HG02870 (cell line): ENCODE data around the gene NECTIN1.

Experiments used
- ATAC-seq: cut with Tn5 transposase; IDR thresholded peaks from one replicate; pipeline ENCODE4 v1.9.1; 2021; ENCODE audit warnings: mild to moderate bottlenecking, moderate library complexity; ENCODE audit not compliant: unreplicated experiment

The NECTIN1 gene

GRCh38 chr11:119696378-119697222 lies 32.4 kb downstream of the NECTIN1 start:
- ATAC-seq: no peak

DNA sequence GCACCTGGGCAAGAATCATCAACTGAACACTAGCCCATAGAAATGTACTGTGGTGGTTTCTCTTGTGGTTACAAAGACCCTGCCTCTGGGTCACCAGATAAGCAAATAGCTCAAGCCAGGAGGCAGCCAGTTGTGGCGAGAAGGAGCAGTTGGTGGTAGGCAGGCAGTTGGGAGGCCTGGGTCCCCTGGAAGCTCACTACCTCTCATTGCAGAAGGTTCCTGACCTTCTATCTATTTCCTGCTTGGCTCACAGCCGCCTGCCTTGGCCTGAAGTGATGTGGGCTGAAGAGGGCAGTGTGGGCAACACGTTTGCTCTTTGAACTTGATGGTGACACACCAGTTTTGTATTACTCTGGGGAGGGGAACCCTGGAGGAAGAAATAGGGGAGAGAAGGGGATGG lies 34.7 kb downstream of the NECTIN1 start:
- no peak for ATAC-seq

DNA sequence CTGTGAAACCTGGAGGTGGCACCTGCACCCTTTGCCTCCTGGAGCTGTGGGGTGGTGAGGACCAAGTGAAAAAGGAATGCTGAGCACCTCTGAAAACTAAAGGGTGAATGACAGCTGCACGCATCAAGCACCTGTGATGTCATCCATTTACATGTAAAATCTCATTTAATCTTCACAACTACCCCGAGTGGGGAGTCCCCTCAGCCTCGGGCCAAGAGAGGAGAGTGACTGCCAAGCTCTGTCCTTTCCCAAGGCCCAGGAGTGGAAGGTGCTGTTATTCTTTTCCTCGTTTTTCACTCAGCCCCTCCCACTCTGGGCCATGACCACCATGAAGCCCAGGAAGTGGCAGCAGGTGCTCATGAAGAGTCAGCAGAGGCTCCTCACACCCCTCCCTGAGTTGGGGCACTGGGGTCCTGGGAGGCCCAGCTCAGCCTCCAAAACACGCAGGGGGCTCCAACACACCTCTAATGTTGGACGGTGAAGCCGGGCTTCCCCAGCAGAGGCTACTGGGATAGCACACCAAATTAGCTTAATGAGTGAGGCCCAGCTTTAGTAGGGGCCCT lies 35.7 kb downstream of the NECTIN1 start:
- ATAC-seq: no peak

- no peak for ATAC-seq
Observed at GRCh38 chr11:119692540-119692820, 36.5 kb downstream of the NECTIN1 start.

- ATAC-seq: no peak
Observed at GRCh38 chr11:119691701-119692539, 37.1 kb downstream of the NECTIN1 start.

DNA sequence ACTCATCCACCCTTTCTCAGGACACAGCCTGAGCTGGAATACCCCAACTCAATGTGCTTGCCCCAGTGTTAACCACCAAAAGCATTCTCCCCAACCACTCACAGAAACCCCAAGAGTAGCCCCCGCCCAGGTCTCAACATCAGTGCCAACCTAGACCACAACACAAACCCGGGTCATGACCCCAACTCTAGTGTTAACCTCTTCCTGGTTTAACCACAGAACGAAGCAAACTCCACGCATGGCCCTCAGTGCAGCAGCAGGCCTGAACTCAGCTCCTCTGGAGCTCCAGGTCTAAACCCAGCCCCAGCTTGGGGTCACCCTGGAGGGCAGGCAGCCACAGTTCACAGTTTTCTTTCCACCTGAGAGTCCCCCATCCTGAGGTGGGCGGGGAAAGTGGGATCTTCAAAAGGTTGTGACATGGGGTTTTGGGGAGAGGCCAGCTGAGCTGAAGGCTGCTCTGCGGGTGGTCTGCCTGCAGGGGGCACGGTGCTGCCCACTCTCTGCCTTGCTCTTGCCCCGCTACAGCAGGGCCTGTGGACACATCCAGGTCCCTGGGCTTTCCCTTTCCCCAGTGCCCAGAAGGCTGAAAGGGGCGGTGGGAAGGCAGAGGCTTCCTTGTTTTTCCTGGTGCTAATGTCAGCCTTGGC lies 37.9 kb downstream of the NECTIN1 start:
- no peak for ATAC-seq

DNA sequence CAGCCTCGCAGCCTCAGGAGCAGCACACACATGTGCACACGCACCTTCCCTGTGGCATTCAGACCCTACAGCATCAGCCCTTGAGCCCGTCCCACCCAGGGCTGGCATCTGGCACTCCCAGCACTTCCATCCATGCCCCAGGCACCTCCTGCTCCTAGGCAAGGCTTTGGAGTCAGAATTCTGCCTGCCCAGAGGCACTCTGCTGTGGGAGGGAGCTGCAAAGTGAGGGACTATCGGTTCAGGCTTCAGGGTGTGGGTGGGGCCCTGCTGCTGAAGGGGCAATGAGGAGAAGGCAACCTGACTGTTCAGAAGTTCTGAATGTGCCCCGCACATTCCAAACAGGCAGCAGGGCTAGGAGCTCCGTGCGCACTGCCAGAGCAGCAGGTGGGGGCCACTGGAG lies 39.7 kb downstream of the NECTIN1 start:
- ATAC-seq: no peak

GRCh38 chr11:119688356-119688755 lies 40.6 kb downstream of the NECTIN1 start:
- no peak for ATAC-seq

- no peak for ATAC-seq
Observed at GRCh38 chr11:119687373-119688046, 41.5 kb downstream of the NECTIN1 start.

- no peak for ATAC-seq
Observed at GRCh38 chr11:119686177-119686882, 42.7 kb downstream of the NECTIN1 start.

- no peak for ATAC-seq
Observed at GRCh38 chr11:119685111-119685746, 43.8 kb downstream of the NECTIN1 start.

GRCh38 chr11:119684361-119685110 lies 44.5 kb downstream of the NECTIN1 start:
- no peak for ATAC-seq

DNA sequence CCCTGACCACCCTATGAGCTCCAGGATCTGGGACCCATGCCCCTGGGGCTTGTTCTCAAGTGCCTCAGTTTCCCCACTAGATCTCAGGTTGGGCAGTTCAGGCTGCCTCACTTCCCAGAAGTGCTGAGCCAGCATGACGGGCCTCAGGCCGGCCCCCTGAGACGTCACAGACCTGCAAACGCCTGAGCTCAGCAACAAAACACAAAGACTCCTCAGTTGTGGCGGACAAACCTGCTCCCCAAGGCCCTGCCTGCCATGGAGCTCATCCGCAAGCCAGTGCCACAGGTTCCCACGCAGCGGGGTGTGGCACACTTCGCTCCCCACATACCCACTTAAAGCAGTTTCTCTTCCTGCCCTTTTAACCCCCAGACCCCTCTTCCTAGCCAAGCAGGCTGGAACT lies 45.2 kb downstream of the NECTIN1 start:
- ATAC-seq: no peak

DNA sequence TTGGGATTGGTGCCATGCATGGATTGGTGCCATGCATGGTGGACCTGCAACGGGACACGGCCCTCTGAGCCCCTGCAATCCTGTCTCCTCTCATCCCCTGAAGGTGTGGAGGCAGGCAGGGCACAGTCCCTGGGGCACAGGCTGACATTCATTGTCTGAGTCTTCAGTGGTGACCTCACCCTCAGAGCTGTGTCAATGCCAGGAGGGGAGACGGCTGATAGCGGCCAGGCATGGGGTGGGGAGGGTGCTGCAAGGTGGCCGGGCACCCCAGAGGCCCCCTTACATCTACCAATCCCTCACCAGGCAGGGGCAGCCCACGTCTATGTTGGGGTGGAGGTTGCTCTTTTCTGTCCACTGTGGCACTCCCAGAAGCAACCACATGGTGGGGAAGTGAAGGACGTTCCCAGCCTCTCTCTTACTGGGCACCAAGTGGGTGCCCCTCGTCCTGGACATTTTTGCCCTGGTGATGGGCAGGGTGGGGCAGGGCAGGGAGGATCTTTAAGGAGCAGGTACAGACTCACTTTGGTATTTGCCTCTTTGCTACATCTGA lies 47.6 kb downstream of the NECTIN1 start:
- no peak for ATAC-seq

GRCh38 chr11:119680541-119681360 lies 48.2 kb downstream of the NECTIN1 start:
- no peak for ATAC-seq

- ATAC-seq: no peak
Observed at GRCh38 chr11:119679346-119679745, 49.7 kb downstream of the NECTIN1 start.

GRCh38 chr11:119678351-119678750 lies 50.6 kb downstream of the NECTIN1 start:
- ATAC-seq: no peak

- no peak for ATAC-seq
Observed at GRCh38 chr11:119677840-119678239, 51.2 kb downstream of the NECTIN1 start.
